Pancreas (tissue), 10 donors: ENCODE measurements around the gene C14orf119. TPM values are rescaled to one million over a fixed set of nuclear protein-coding genes. Genes with fewer than 3 reads are reported as not detected.

ENCODE experiments used
- ATAC-seq, 4 donors: fragments of 200-7000 bp; cut with Tn5 transposase; one replicate each; pipeline versions ENCODE4 v1.8.0 to v1.9.1; 2020; ENCODE audit warnings: mild to moderate bottlenecking in 4 of 4, moderate library complexity in 4 of 4
- DNase-seq, 6 donors: peaks; one replicate each; pipeline ENCODE4 v3.0.0-alpha.2; 2020
- FAIRE-seq: peaks from 2 replicates; lab custom pipeline; 2012; peaks lifted over from hg19 to GRCh38; lab: Jason Lieb, UNC
- H3K27ac ChIP-seq, 4 donors: fragments of 200-600 bp; sonication (generic); 1 replicate in 3 of 4; 2 replicates in 1 of 4; pipeline versions ENCODE4 v1.5.0 to v1.8.0; 2020
- H3K27me3 ChIP-seq, 4 donors: fragments of 200-600 bp; one replicate each; pipeline ENCODE4 v1.8.0; 2021
- H3K36me3 ChIP-seq, 3 donors: fragments of 200-600 bp; sonication (generic) in 1 of 3; one replicate each; pipeline versions ENCODE4 v1.5.0 to v1.8.0; 2020 to 2021
- H3K4me1 ChIP-seq, 3 donors: fragments of 200-600 bp; one replicate each; pipeline ENCODE4 v1.8.0; 2021
- H3K4me3 ChIP-seq, 4 donors: fragments of 200-600 bp; sonication (generic) in 2 of 4; one replicate each; pipeline versions ENCODE4 v1.5.0 to v1.8.0; 2020 to 2021
- H3K9me3 ChIP-seq, 4 donors: fragments of 200-600 bp; one replicate each; pipeline ENCODE4 v1.8.0; 2021
- WGBS, 2 donors: extraction: QIAGEN DNeasy Blood & Tissue Kit; methylation state at CpG; one replicate each; pipeline ENCODE4 v1.1.7; 2013; 5-methylcytosine and 5-hydroxymethylcytosine counted together
- intact Hi-C, 3 donors: fragments of 100-400 bp; cut with DNase I; formaldehyde crosslinking; loops; one replicate each; pipeline versions ENCODE4 v1.11.1 to v1.14.2; 2022
- polyA plus RNA-seq, 2 donors: library from polyadenylated mRNA; stranded (reverse); fragments of 200-250 nt; gene quantifications; one replicate each; pipeline ENCODE4 v1.2.3, GENCODE V29; 2013
- total RNA-seq, 6 donors: library from RNA; stranded (reverse); fragmentation: NEBNext Ultra II Directional in 4 of 6; extraction: Animal tissue kit (Norgen Biotek cat#: 25700) in 4 of 6; gene quantifications; one replicate each; pipeline versions ENCODE4 v1.2.1 to v1.2.4, GENCODE V29; 2021 to 2023
- TF ChIP-seq, protein P1 (sequence below), 4 donors: fragments of 200-600 bp; sonication (generic) in 3 of 4; IDR thresholded peaks; one replicate each; pipeline versions ENCODE4 v1.5.0 to v1.8.0; 2021; ENCODE audit warnings: antibody characterized with exemption in 4 of 4
- donor health status: healthy with polysubstance abuse.
- donor health status: DM: no; HTN: no; CAD: no; lungs with moderate emphysema.
- donor health status: DM: no; HTN: no; CAD: no.
- donor health status: control.
- donor health status: control.
- donor health status: Bipolar disorder and iron deficiency.
- donor health status: DM: yes; HTN: yes; CAD: no.
- donor health status: DM: no; HTN: no; CAD: no.
- donor health status: DM: no; HTN: no; CAD: no.
- donor health status: DM: yes; HTN: yes; CAD: no.

Gene C14orf119
- total and polyA plus RNA-seq, 8 donors: 7.5 to 22.7 (median 13.6) TPM

DNA sequence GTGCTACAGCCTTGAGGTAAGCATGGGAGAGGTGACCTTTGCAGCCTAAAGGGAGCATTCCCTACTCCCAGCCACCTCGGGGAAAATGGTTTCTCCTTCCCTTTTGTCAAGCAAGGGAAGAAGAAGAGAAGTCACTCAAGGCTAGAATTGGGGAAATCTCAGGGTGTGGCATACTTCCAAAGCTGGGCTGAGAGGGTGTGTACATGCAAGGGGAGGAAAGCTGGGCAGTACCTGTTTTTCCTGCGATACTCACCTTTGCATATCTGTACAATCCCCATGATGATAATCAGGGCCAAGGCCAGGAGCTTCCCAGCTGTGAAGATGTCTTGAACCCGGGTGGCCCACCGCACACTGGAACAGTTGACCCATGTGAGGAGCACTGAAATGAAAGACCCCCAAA is 47.5 kb downstream of the C14orf119 start:
- H3K27me3 ChIP-seq: no peaks in the 10 kb centered on the region
- ATAC-seq: no peak
- intact Hi-C loops: no loop called here
- H3K27ac ChIP-seq: no peak overlapping the region
- no peak for FAIRE-seq
- no peaks in the 10 kb centered on the region for H3K36me3 ChIP-seq
- TF ChIP-seq, protein P1, sequence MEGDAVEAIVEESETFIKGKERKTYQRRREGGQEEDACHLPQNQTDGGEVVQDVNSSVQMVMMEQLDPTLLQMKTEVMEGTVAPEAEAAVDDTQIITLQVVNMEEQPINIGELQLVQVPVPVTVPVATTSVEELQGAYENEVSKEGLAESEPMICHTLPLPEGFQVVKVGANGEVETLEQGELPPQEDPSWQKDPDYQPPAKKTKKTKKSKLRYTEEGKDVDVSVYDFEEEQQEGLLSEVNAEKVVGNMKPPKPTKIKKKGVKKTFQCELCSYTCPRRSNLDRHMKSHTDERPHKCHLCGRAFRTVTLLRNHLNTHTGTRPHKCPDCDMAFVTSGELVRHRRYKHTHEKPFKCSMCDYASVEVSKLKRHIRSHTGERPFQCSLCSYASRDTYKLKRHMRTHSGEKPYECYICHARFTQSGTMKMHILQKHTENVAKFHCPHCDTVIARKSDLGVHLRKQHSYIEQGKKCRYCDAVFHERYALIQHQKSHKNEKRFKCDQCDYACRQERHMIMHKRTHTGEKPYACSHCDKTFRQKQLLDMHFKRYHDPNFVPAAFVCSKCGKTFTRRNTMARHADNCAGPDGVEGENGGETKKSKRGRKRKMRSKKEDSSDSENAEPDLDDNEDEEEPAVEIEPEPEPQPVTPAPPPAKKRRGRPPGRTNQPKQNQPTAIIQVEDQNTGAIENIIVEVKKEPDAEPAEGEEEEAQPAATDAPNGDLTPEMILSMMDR (IDR thresholded peaks at IDR 0.05): no peak
- DNase-seq: no peak
- no peaks in the 10 kb centered on the region for H3K9me3 ChIP-seq
- H3K4me3 ChIP-seq: no peak overlapping the region
- H3K4me1 ChIP-seq: peaks cover 0 to 12% (median 0%) of the 10 kb centered on the region in 3 donors
- WGBS, 2 donors: 82 to 87% methylated on average over 4 of the region's 4 CpGs

DNA sequence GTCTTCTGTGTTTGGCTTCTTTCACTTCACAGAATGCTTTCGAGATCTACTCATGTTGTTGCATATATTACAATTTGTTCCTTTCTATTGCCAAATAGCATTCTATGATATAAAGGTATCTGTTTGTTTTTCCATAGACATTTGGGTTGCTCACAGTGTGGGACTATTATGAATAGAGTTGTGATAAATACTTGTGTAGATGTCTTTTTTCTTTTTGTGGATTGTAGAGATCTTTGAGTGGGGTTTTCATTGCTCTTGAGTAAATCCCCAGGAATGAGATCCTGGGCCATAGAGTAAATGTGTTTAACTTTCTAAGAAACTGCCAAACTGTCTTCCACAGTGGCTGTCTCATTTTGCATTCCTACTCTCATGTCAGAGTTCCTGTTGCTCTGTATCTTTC is 48.6 kb downstream of the C14orf119 start:
- FAIRE-seq: no peak

DNA sequence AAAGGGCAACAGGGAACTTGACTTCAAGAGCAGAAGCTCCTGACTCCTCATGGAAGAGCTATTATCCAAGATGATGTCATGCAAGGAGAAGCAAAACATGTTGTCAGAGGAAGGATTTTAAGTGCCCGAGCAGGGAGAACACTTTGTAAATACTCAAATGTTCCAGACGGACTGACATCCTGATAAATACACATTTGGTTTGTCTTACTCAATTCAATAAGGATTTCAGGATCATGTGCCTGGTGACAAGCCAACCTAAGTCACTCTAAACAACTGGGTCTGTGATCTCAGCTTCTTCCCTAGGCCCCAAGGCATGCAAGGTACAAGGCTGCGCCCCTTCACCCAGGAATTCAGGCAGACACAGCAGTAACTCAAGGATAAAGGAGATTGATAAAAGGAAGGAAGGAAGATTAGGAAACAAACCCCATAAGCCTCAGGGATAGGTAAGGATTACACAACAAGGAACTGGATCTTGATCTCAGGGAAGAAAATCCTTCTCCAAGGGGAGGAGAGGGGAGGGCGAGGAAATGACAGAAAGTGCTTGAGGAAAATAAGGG is 50.6 kb downstream of the C14orf119 start:
- intact Hi-C loops: no loop called here
- FAIRE-seq: no peak
- Histone ChIP-seq H3K4me1 (peaks cover 0 to 12% (median 0%) of the 10 kb centered on the region in 3 donors), H3K36me3 (no peaks in the 10 kb centered on the region), H3K4me3 (no peak overlapping the region), H3K27me3 (no peaks in the 10 kb centered on the region), H3K27ac (no peak overlapping the region), H3K9me3 (no peaks in the 10 kb centered on the region)
- ATAC-seq: no peak
- TF ChIP-seq, protein P1 (IDR thresholded peaks at IDR 0.05): no peak
- DNase-seq: no peak
- 69 to 77% methylated on average over 4 of the region's 4 CpGs for WGBS, 2 donors

More for the DNA sequence above, 48.6 kb downstream of the C14orf119 start:
- no peak overlapping the region for H3K27ac ChIP-seq
- H3K27me3 ChIP-seq: no peaks in the 10 kb centered on the region
- TF ChIP-seq, protein P1 (IDR thresholded peaks at IDR 0.05): no peak
- no peaks in the 10 kb centered on the region for H3K9me3 ChIP-seq
- H3K4me3 ChIP-seq: no peak overlapping the region
- ATAC-seq (no peak), DNase-seq (no peak)
- intact Hi-C loops: no loop called here
- no peaks in the 10 kb centered on the region for H3K36me3 ChIP-seq
- 64 to 66% methylated on average over 1 of the region's 1 CpG for WGBS, 2 donors
- H3K4me1 ChIP-seq: peaks cover 0 to 12% (median 0%) of the 10 kb centered on the region in 3 donors

DNA sequence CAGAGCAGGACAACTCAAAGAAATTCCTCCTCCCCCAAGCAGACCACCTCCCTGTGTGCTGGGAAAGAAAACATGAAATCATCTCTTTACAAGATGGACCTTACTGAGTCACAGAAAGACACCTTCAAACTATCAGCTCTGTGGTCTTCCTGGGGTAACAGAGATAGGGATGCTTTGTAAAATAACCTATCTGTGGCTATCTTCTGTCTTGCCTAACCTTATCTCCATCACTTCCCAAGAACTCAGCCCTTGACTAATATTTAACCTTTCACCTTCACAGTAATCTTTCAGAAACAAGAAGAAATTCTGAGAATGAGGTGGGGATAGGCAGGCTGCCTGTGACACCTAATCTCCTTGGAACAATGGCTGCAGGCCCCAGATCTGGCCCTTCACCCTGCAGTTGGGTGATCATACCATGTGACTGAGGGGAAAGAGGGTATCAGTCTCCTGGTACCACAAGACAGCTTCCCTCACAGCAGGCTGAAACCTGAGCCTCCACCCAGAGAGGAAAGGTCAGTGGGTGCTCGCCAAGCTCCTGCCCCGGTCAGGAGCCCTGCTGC is 51.1 kb downstream of the C14orf119 start:
- FAIRE-seq (no peak), ATAC-seq (no peak), DNase-seq (peak in 1 of 6 donors; percentile 22)
- TF ChIP-seq, protein P1 (IDR thresholded peaks at IDR 0.05): no peak
- H3K36me3 ChIP-seq: no peaks in the 10 kb centered on the region
- intact Hi-C loops: no loop called here
- no peaks in the 10 kb centered on the region for H3K27me3 ChIP-seq
- peaks cover 0 to 12% (median 0%) of the 10 kb centered on the region in 3 donors for H3K4me1 ChIP-seq
- 81 to 84% methylated on average over 2 of the region's 2 CpGs for WGBS, 2 donors
- no peaks in the 10 kb centered on the region for H3K9me3 ChIP-seq
- H3K27ac ChIP-seq: no peak overlapping the region
- no peak overlapping the region for H3K4me3 ChIP-seq

DNA sequence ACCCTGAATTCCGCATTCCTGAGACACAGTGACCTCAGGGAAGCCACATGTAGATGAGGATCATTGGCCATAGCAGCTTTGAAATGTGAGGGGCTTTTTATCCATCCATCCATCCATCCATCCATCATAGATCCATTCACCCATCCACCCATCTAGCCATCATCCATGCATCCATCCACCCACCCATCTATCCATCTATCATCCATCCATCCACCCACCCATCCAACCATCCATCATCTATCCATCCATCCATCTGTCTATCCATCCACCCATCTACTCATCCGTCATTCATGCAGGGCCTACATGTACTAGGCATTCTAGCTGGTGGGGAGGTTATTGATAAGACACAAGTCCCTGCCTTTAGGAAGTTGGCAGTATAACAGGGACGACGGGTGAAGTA is 51.7 kb downstream of the C14orf119 start:
- Histone ChIP-seq H3K36me3 (no peaks in the 10 kb centered on the region), H3K9me3 (no peaks in the 10 kb centered on the region), H3K27me3 (no peaks in the 10 kb centered on the region), H3K27ac (no peak overlapping the region), H3K4me3 (no peak overlapping the region), H3K4me1 (peaks cover 0 to 7% (median 0%) of the 10 kb centered on the region in 3 donors)
- no peak for ATAC-seq
- intact Hi-C loops: no loop called here
- WGBS, 2 donors: 94 to 95% methylated on average over 4 of the region's 4 CpGs
- no peak for DNase-seq
- FAIRE-seq: no peak
- TF ChIP-seq, protein P1 (IDR thresholded peaks at IDR 0.05): no peak
